CD4-positive, CD25-positive, alpha-beta regulatory T cell (primary cell): ENCODE data around the gene UFSP2. TPM values are rescaled to one million over a fixed set of nuclear protein-coding genes. Genes with fewer than 3 reads are reported as not detected.
"Not testable (repeated sequence)": the region's sequence is repeated elsewhere in the genome, so short reads cannot be mapped to it uniquely, and the experiment has no call there.

Experiments used
- ATAC-seq, 2 donors: fragments of 150-1000 bp; cut with Tn5 transposase; one replicate each; pipeline ENCODE4 v1.10.0; 2021; ENCODE audit warnings: low read depth in 2 of 2, moderate number of reproducible peaks in 2 of 2, moderate library complexity in 1 of 2
- DNase-seq, 3 donors: peaks; one replicate each; pipeline versions ENCODE4 v3.0.0 to v3.0.0-alpha.2; 2012 to 2022; ENCODE audit warnings: mixed read lengths in 1 of 3
- H3K27ac ChIP-seq: one replicate; pipeline ENCODE4 v1.7.0; 2013; ENCODE audit warnings: mild to moderate bottlenecking, low read length; ENCODE audit not compliant: insufficient read depth, poor library complexity, severe bottlenecking
- H3K27me3 ChIP-seq: one replicate; pipeline ENCODE4 v1.7.0; 2013; ENCODE audit warnings: low read length; ENCODE audit not compliant: control insufficient read depth, insufficient read depth
- H3K36me3 ChIP-seq: one replicate; pipeline ENCODE4 v1.7.0; 2013; ENCODE audit warnings: mild to moderate bottlenecking, low read length, moderate library complexity; ENCODE audit not compliant: control insufficient read depth, insufficient read depth
- H3K4me1 ChIP-seq: 2 replicates; pipeline ENCODE4 v1.7.0; 2013; ENCODE audit warnings: mild to moderate bottlenecking, low read length; ENCODE audit not compliant: insufficient read depth, control insufficient read depth, poor library complexity, severe bottlenecking
- H3K4me3 ChIP-seq: one replicate; pipeline ENCODE4 v1.7.0; 2013; ENCODE audit warnings: low read depth, mild to moderate bottlenecking, low read length, moderate library complexity
- H3K9me3 ChIP-seq, 2 experiments: 1 replicate in 1 of 2; 2 replicates in 1 of 2; pipeline ENCODE4 v1.7.0; 2013; ENCODE audit warnings: low read length in 2 of 2, mild to moderate bottlenecking in 1 of 2, moderate library complexity in 1 of 2; ENCODE audit not compliant: control insufficient read depth in 2 of 2
- H3K27ac Mint-ChIP-seq, 3 donors: one replicate each; pipeline ENCODE4 v1.8.0; 2020 to 2022; ENCODE audit warnings: mild to moderate bottlenecking in 3 of 3, mixed read lengths in 3 of 3, moderate library complexity in 2 of 3
- H3K27me3 Mint-ChIP-seq: one replicate; pipeline ENCODE4 v1.8.0; 2022; ENCODE audit warnings: mild to moderate bottlenecking, mixed read lengths
- H3K36me3 Mint-ChIP-seq: one replicate; pipeline ENCODE4 v1.8.0; 2020; ENCODE audit warnings: mixed read lengths
- H3K4me1 Mint-ChIP-seq, 4 donors: one replicate each; pipeline ENCODE4 v1.8.0; 2020 to 2022; ENCODE audit warnings: mixed read lengths in 4 of 4, mild to moderate bottlenecking in 1 of 4
- H3K4me3 Mint-ChIP-seq, 4 donors: one replicate each; pipeline ENCODE4 v1.8.0; 2020 to 2022; ENCODE audit warnings: mild to moderate bottlenecking in 4 of 4, mixed read lengths in 4 of 4, moderate library complexity in 3 of 4
- H3K9me3 Mint-ChIP-seq, 7 donors: one replicate each; pipeline ENCODE4 v1.8.0; 2020 to 2022; ENCODE audit warnings: mixed read lengths in 7 of 7, mild to moderate bottlenecking in 3 of 7, moderate library complexity in 2 of 7
- polyA plus RNA-seq, 4 donors: library from polyadenylated mRNA; unstranded; fragments of 300-500 nt; fragmentation: Illumina TruSeq; gene quantifications; one replicate each; pipeline ENCODE4 v1.2.3, GENCODE V29; 2021
- total RNA-seq: library from RNA; stranded (reverse); gene quantifications from one replicate; pipeline ENCODE4 v1.2.3, GENCODE V29; 2022

Gene UFSP2
- total and polyA plus RNA-seq, 5 donors from 2014 or later, result 18.2 to 45.3 (median 43.3) TPM

DNA sequence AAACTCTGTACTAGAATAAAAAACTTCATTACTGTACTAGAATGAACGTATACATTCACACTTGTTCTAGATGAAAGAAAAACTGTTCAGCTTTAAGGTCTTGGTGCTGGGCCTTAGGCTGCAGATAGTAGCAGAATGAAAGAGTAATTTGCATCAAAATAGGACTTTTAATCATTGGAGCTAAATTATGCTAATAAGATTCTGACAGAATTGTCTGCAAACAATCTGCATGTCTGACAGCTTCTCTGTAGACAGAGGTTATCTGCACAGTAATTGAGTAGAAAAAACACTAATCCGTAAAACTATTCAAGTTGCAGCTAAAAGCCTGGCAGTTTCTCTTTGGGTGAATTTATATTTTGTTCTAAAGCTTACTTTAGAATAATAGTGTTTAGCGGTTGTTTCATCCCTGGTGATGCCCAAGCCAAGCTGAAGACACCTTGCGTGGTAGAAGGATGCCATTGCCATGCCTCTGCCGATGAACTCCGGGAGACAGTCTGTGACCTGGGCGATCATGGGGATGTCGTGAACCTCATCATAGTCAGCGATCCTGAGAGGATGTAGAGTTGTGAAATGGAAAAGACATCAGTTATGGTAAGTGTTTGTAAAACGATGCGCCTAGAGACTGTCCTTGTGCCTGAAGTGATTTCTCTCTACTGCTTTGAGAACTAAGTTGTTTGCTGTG is 55.4 kb downstream of the UFSP2 start:
- Histone ChIP-seq H3K27me3 (no peaks in the 10 kb centered on the region), H3K36me3 (peaks cover 11% of the 10 kb centered on the region), H3K9me3 (no peaks in the 10 kb centered on the region), H3K27ac (no peak overlapping the region), H3K4me1 (no peaks in the 10 kb centered on the region), H3K4me3 (no peak overlapping the region)
- no peak overlapping the region for H3K27ac Mint-ChIP-seq
- no peak overlapping the region for H3K4me3 Mint-ChIP-seq
- H3K36me3 Mint-ChIP-seq, result peaks cover 15% of the 10 kb centered on the region
- DNase-seq (no peak), ATAC-seq (no peak)
- no peaks in the 10 kb centered on the region for H3K27me3 Mint-ChIP-seq
- H3K4me1 Mint-ChIP-seq, result no peaks in the 10 kb centered on the region
- no peaks in the 10 kb centered on the region for H3K9me3 Mint-ChIP-seq

DNA sequence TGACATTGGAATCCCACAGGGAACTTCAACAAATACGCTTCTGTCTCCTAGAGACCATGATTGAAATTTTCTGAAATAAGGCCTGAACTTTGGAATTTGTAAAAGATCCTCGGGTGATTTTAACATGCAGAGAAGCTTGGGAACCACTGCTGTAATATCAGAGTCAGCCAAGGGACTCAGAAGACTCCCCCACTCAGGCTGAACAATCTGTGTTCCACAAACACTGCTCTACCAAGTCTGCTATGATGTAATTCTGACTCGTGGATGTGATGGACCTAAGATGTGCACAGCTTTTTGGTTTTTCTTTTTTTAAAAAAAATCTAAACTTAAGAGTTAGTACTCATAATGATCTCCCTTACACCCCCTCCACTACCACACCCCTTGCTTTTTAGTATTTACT is 56.0 kb downstream of the UFSP2 start:
- no peak overlapping the region for H3K27ac ChIP-seq
- no peaks in the 10 kb centered on the region for H3K27me3 Mint-ChIP-seq
- no peaks in the 10 kb centered on the region for H3K4me1 Mint-ChIP-seq

GRCh38 chr4:185364886-185365285 is 60.9 kb downstream of the UFSP2 start:
- DNase-seq (no peak), ATAC-seq (no peak)
- H3K27ac ChIP-seq, result no peak overlapping the region
- Mint-ChIP-seq H3K4me1 (no peaks in the 10 kb centered on the region), H3K9me3 (no peaks in the 10 kb centered on the region), H3K27me3 (no peaks in the 10 kb centered on the region), H3K36me3 (peaks cover 7% of the 10 kb centered on the region), H3K4me3 (no peak overlapping the region), H3K27ac (no peak overlapping the region)
- H3K4me1 ChIP-seq, result no peaks in the 10 kb centered on the region
- H3K4me3 ChIP-seq, result no peak overlapping the region
- no peaks in the 10 kb centered on the region for H3K9me3 ChIP-seq
- no peaks in the 10 kb centered on the region for H3K27me3 ChIP-seq
- peaks cover 13% of the 10 kb centered on the region for H3K36me3 ChIP-seq

More for the DNA sequence above, 56.0 kb downstream of the UFSP2 start:
- no peaks in the 10 kb centered on the region for H3K9me3 ChIP-seq
- Mint-ChIP-seq H3K4me3 (no peak overlapping the region), H3K9me3 (no peaks in the 10 kb centered on the region), H3K36me3 (peaks cover 15% of the 10 kb centered on the region), H3K27ac (no peak overlapping the region)
- DNase-seq (no peak), ATAC-seq (no peak)
- no peak overlapping the region for H3K4me3 ChIP-seq
- H3K27me3 ChIP-seq, result no peaks in the 10 kb centered on the region
- H3K36me3 ChIP-seq, result peaks cover 11% of the 10 kb centered on the region
- H3K4me1 ChIP-seq, result no peaks in the 10 kb centered on the region

DNA sequence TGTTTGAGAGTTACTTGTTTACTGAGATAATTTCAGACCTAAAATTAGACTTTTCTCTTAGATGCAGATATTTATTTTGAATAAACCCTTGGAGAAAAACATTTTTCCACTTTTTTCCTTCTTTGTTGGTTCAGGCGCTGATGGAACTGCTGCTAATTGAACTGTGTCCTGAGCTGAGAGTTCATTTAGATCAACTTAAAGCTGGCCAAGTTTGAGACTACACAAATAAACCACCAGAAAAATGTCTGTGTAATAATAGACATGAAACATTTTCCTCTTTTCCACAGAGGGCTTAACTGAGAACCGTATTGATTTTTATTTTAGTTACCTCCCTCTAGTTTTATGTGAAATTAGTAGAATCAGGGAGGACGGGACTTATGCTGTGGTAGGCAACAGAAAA is 62.5 kb downstream of the UFSP2 start:
- Mint-ChIP-seq H3K36me3 (peaks cover 7% of the 10 kb centered on the region), H3K27me3 (no peaks in the 10 kb centered on the region), H3K4me3 (no peak overlapping the region), H3K4me1 (no peaks in the 10 kb centered on the region), H3K9me3 (no peaks in the 10 kb centered on the region), H3K27ac (no peak overlapping the region)
- Histone ChIP-seq H3K27ac (no peak overlapping the region), H3K36me3 (peaks cover 18% of the 10 kb centered on the region), H3K27me3 (no peaks in the 10 kb centered on the region), H3K9me3 (no peaks in the 10 kb centered on the region), H3K4me3 (no peak overlapping the region), H3K4me1 (no peaks in the 10 kb centered on the region)
- ATAC-seq (no peak), DNase-seq (no peak)

DNA sequence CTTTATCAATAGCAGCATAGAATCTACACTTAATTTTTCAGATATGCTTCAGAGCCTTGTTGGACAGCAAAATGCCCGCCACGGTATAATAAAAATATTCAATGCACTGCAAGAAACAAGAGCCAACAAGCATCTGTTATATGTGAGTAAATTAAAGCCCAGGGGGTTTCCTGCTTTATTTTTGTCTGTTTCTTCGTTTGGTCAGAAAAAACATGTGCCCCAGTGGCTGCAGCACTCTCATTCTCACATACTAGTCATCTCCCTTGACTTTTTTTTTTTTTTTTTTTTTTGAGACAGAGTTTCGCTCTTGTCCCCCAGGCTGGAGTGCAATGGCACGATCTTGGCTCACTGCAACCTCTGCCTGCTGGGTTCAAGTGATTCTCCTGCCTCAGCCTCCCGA is 63.2 kb downstream of the UFSP2 start:
- H3K36me3 ChIP-seq, result peaks cover 20% of the 10 kb centered on the region
- H3K4me3 ChIP-seq, H3K9me3 Mint-ChIP-seq, DNase-seq, H3K27me3 ChIP-seq, H3K27ac Mint-ChIP-seq, H3K9me3 ChIP-seq, H3K4me3 Mint-ChIP-seq, ATAC-seq, H3K27ac ChIP-seq, H3K4me1 ChIP-seq, H3K4me1 Mint-ChIP-seq, H3K27me3 Mint-ChIP-seq: not testable (repeated sequence)
- peaks cover 11% of the 10 kb centered on the region for H3K36me3 Mint-ChIP-seq

- H3K9me3 ChIP-seq, result no peaks in the 10 kb centered on the region
- peaks cover 23% of the 10 kb centered on the region for H3K36me3 ChIP-seq
- Mint-ChIP-seq H3K27me3 (no peaks in the 10 kb centered on the region), H3K4me1 (no peaks in the 10 kb centered on the region), H3K9me3 (no peaks in the 10 kb centered on the region), H3K27ac (no peak overlapping the region), H3K36me3 (peaks cover 18% of the 10 kb centered on the region), H3K4me3 (no peak overlapping the region)
- H3K27ac ChIP-seq, result no peak overlapping the region
- H3K4me3 ChIP-seq, result no peak overlapping the region
- no peaks in the 10 kb centered on the region for H3K4me1 ChIP-seq
- ATAC-seq (no peak), DNase-seq (no peak)
- no peaks in the 10 kb centered on the region for H3K27me3 ChIP-seq
Measured at GRCh38 chr4:185361872-185362271, 63.9 kb downstream of the UFSP2 start.

GRCh38 chr4:185359767-185360446 is 65.9 kb downstream of the UFSP2 start:
- no peaks in the 10 kb centered on the region for H3K27me3 Mint-ChIP-seq
- H3K4me3 Mint-ChIP-seq, result no peak overlapping the region

DNA sequence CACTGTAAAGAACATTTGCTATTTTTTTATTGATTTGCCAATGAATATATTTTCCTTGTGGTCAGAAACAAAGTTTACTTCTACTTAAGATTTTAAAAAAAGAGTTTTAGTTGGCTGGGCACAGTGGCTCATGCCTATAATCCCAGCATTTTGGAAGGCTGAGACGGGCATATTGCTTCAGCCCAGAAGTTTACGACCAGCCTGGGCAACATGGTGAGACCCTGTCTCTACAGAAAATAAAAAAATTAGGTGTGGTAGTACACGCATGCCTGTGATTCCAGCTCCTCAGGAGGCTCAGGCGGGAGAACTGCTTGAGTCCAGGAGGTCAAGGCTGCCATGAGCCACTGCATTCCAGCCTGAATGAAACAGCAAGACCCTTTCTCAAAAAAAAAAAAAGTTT is 66.8 kb downstream of the UFSP2 start:
- H3K27me3 Mint-ChIP-seq, result no peaks in the 10 kb centered on the region
- no peaks in the 10 kb centered on the region for H3K4me1 Mint-ChIP-seq
- no peaks in the 10 kb centered on the region for H3K4me1 ChIP-seq
- H3K36me3 Mint-ChIP-seq, result peaks cover 27% of the 10 kb centered on the region
- H3K27me3 ChIP-seq, result no peaks in the 10 kb centered on the region
- H3K36me3 ChIP-seq, result peaks cover 31% of the 10 kb centered on the region
- ATAC-seq (no peak), DNase-seq (no peak)
- no peak overlapping the region for H3K4me3 Mint-ChIP-seq
- H3K4me3 ChIP-seq, result no peak overlapping the region
- no peak overlapping the region for H3K27ac Mint-ChIP-seq
- no peaks in the 10 kb centered on the region for H3K9me3 Mint-ChIP-seq
- H3K27ac ChIP-seq, result no peak overlapping the region
- no peaks in the 10 kb centered on the region for H3K9me3 ChIP-seq

More at GRCh38 chr4:185359767-185360446, 65.9 kb downstream of the UFSP2 start:
- ATAC-seq (no peak), DNase-seq (no peak)
- H3K9me3 Mint-ChIP-seq, result no peaks in the 10 kb centered on the region
- H3K4me3 ChIP-seq, result no peak overlapping the region
- peaks cover 26% of the 10 kb centered on the region for H3K36me3 ChIP-seq
- peaks cover 20% of the 10 kb centered on the region for H3K36me3 Mint-ChIP-seq
- H3K4me1 ChIP-seq, result no peaks in the 10 kb centered on the region
- H3K4me1 Mint-ChIP-seq, result no peaks in the 10 kb centered on the region
- no peaks in the 10 kb centered on the region for H3K9me3 ChIP-seq
- H3K27ac ChIP-seq, result no peak overlapping the region
- no peak overlapping the region for H3K27ac Mint-ChIP-seq
- H3K27me3 ChIP-seq, result no peaks in the 10 kb centered on the region
